ENCODE results near the gene CCSAP.

The CCSAP gene

GRCh38 chr1:229372251-229372650 is 29.4 kb upstream of the CCSAP start:
- DNase-seq (ENCODE audit: low read depth), result no peak
- H3K4me3 ChIP-seq (ENCODE audit: low read depth, low read length), result no peak overlapping the region
- TF ChIP-seq POLR2A (IDR thresholded peaks at IDR 0.05; ENCODE audit: extremely low read depth, insufficient read length), result no peak
- no peak for TF ChIP-seq MYC (IDR thresholded peaks at IDR 0.05; ENCODE audit: low read depth, low read length)
- TF ChIP-seq, protein P1, sequence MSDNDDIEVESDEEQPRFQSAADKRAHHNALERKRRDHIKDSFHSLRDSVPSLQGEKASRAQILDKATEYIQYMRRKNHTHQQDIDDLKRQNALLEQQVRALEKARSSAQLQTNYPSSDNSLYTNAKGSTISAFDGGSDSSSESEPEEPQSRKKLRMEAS (IDR thresholded peaks at IDR 0.05; ENCODE audit: low read depth, low read length), result no peak
- TF ChIP-seq, protein P2, sequence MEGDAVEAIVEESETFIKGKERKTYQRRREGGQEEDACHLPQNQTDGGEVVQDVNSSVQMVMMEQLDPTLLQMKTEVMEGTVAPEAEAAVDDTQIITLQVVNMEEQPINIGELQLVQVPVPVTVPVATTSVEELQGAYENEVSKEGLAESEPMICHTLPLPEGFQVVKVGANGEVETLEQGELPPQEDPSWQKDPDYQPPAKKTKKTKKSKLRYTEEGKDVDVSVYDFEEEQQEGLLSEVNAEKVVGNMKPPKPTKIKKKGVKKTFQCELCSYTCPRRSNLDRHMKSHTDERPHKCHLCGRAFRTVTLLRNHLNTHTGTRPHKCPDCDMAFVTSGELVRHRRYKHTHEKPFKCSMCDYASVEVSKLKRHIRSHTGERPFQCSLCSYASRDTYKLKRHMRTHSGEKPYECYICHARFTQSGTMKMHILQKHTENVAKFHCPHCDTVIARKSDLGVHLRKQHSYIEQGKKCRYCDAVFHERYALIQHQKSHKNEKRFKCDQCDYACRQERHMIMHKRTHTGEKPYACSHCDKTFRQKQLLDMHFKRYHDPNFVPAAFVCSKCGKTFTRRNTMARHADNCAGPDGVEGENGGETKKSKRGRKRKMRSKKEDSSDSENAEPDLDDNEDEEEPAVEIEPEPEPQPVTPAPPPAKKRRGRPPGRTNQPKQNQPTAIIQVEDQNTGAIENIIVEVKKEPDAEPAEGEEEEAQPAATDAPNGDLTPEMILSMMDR (IDR thresholded peaks at IDR 0.05; ENCODE audit: low read depth, low read length), result no peak

DNA sequence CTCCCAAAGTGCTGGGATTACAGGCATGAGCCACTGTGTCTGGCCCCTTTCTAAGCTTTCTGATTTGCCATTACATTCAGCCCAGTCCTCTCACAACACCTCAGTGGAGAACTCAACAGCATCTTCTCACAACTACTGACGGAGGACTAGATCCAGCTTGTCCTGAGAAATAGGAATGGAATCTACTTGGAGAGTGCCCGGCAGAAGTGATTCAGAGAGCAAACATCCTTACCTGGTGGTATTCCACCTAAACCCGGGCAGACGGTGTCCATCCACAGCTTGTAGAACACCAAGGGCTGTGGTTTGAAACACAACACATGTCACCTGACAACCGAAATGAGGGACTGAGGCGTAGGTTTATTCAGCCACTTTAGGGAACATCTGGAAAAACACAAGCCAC is 28.8 kb upstream of the CCSAP start:
- no peak for DNase-seq (ENCODE audit: low read depth)
- TF ChIP-seq, protein P1 (IDR thresholded peaks at IDR 0.05; ENCODE audit: low read depth, low read length), result no peak
- TF ChIP-seq, protein P2 (IDR thresholded peaks at IDR 0.05; ENCODE audit: low read depth, low read length), result no peak
- TF ChIP-seq POLR2A (IDR thresholded peaks at IDR 0.05; ENCODE audit: extremely low read depth, insufficient read length) (no peak), MYC (IDR thresholded peaks at IDR 0.05; ENCODE audit: low read depth, low read length) (no peak)
- no peak overlapping the region for H3K4me3 ChIP-seq (ENCODE audit: low read depth, low read length)

DNA sequence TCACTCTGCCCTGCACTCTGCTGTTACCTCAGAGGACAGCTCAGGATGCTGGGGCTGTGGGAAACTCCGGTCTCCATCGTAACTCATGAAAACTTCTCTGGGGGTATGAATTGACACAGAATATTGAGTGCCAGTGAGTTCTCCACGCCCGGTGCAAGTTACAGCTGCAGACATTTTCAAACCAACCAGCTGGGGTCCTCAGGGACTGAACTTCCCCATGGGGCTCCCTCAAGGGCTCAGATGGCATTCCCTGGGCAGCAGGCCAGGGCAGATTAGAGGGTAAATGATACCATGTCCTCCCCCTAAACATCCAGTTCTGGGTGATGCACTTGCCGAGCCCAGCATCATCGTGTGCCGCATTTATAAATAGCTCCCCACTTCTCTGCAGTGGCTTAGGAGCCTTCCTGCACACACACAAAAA is 27.8 kb upstream of the CCSAP start:
- peak; percentile 41 for DNase-seq (ENCODE audit: low read depth)
- no peak overlapping the region for H3K4me3 ChIP-seq (ENCODE audit: low read depth, low read length)
- TF ChIP-seq MYC (IDR thresholded peaks at IDR 0.05; ENCODE audit: low read depth, low read length) (no peak), POLR2A (IDR thresholded peaks at IDR 0.05; ENCODE audit: extremely low read depth, insufficient read length) (no peak)
- TF ChIP-seq, protein P1 (IDR thresholded peaks at IDR 0.05; ENCODE audit: low read depth, low read length), result no peak

GRCh38 chr1:229368347-229368746 is 25.5 kb upstream of the CCSAP start:
- TF ChIP-seq MYC (IDR thresholded peaks at IDR 0.05; ENCODE audit: low read depth, low read length) (no peak), POLR2A (IDR thresholded peaks at IDR 0.05; ENCODE audit: extremely low read depth, insufficient read length) (no peak)
- TF ChIP-seq, protein P1 (IDR thresholded peaks at IDR 0.05; ENCODE audit: low read depth, low read length), result no peak
- TF ChIP-seq, protein P2 (IDR thresholded peaks at IDR 0.05; ENCODE audit: low read depth, low read length), result no peak
- no peak for DNase-seq (ENCODE audit: low read depth)
- no peak overlapping the region for H3K4me3 ChIP-seq (ENCODE audit: low read depth, low read length)

GRCh38 chr1:229365569-229365968 is 22.7 kb upstream of the CCSAP start:
- DNase-seq (ENCODE audit: low read depth), result peak; percentile 48
- TF ChIP-seq MYC (IDR thresholded peaks at IDR 0.05; ENCODE audit: low read depth, low read length) (no peak), POLR2A (IDR thresholded peaks at IDR 0.05; ENCODE audit: extremely low read depth, insufficient read length) (no peak)
- TF ChIP-seq, protein P2 (IDR thresholded peaks at IDR 0.05; ENCODE audit: low read depth, low read length), result no peak
- TF ChIP-seq, protein P1 (IDR thresholded peaks at IDR 0.05; ENCODE audit: low read depth, low read length), result no peak
- no peak overlapping the region for H3K4me3 ChIP-seq (ENCODE audit: low read depth, low read length)

DNA sequence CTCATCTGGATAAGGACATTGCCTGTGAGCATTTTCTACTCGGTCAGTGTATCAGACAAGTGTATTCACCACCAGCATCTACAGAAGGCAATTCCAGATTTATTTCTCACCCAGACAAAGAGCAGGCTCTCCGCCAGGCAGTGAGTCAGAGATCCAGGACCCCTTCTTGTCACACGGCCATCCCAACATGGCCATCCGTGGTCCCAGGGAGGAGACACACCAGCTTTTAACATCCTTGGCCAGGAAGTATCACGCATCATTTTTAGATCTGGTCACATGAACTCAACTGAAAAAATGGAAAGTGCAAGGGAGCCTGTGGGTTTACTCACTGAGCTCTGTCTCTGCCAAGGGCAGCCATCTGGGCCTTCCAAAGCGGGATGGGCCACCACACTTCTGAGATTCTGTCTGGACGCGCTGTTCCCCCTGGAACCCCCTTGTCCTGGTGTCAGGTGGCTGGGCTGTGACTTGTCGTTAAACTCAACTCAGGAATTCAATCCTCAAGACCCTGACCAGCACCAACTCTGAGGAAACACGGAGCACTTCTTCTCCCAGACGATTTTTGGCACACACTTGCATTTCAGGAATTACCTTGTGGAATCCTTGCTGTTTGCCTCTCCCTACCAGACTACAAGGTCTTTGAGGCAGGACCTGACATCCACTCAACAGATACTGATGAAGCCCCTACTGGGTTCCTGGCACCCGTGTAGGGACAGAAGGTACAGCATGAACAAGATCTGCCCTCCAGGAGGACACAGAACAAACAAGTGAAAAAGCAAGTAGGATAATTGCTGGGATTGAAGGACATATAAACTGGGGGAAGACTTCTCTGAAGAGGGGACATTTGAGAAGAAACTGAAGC is 21.6 kb upstream of the CCSAP start:
- TF ChIP-seq, protein P2 (IDR thresholded peaks at IDR 0.05; ENCODE audit: low read depth, low read length), result no peak
- no peak for DNase-seq (ENCODE audit: low read depth)
- no peak overlapping the region for H3K4me3 ChIP-seq (ENCODE audit: low read depth, low read length)

Data from NB4 (cell line).